Smooth muscle cell (in vitro differentiated cells): ENCODE results near the gene FANCE. TPM values are rescaled to one million over a fixed set of nuclear protein-coding genes. Genes with fewer than 3 reads are reported as not detected.

Source experiments
- DNase-seq: peaks from one replicate; lab custom pipeline; 2025; ENCODE audit not compliant: unreplicated experiment; lab: John Stamatoyannopoulos, UW
- H2AFZ ChIP-seq: fragments of 200-600 bp; sonication (generic); 2 replicates; pipeline ENCODE4 v1.6.0; 2016; ENCODE audit warnings: antibody characterized with exemption, low read depth, mild to moderate bottlenecking
- H3F3A ChIP-seq: fragments of 200-600 bp; sonication (generic); 2 replicates; pipeline ENCODE4 v1.6.0; 2017; ENCODE audit warnings: antibody characterized with exemption, low read depth
- H3K27ac ChIP-seq: fragments of 200-600 bp; sonication (generic); 2 replicates; pipeline ENCODE4 v1.5.1; 2016; ENCODE audit warnings: low read depth, mild to moderate bottlenecking
- H3K27me3 ChIP-seq: fragments of 200-600 bp; sonication (generic); 2 replicates; pipeline ENCODE4 v1.6.1; 2016; ENCODE audit warnings: low read depth, mild to moderate bottlenecking
- H3K36me3 ChIP-seq: fragments of 200-600 bp; sonication (generic); 2 replicates; pipeline ENCODE4 v1.5.1; 2016; ENCODE audit warnings: low read depth
- H3K4me1 ChIP-seq: fragments of 200-600 bp; sonication (generic); 2 replicates; pipeline ENCODE4 v1.5.1; 2016; ENCODE audit warnings: low read depth
- H3K4me2 ChIP-seq: fragments of 200-600 bp; sonication (generic); 2 replicates; pipeline ENCODE4 v1.6.0; 2016; ENCODE audit warnings: mild to moderate bottlenecking
- H3K4me3 ChIP-seq: fragments of 200-600 bp; sonication (generic); 2 replicates; pipeline ENCODE4 v1.5.1; 2016; ENCODE audit warnings: mild to moderate bottlenecking
- H3K79me2 ChIP-seq: fragments of 200-600 bp; sonication (generic); 2 replicates; pipeline ENCODE4 v1.6.0; 2016; ENCODE audit warnings: low read depth, mild to moderate bottlenecking
- H3K9ac ChIP-seq: fragments of 200-600 bp; sonication (generic); 2 replicates; pipeline ENCODE4 v1.6.0; 2016; ENCODE audit warnings: low read depth
- H3K9me3 ChIP-seq: fragments of 200-600 bp; sonication (generic); replicated peaks from 2 replicates; pipeline ENCODE4 v1.5.1; 2016; ENCODE audit warnings: low read depth
- H4K20me1 ChIP-seq: fragments of 200-600 bp; sonication (generic); 2 replicates; pipeline ENCODE4 v1.6.0; 2016; ENCODE audit warnings: low read depth
- WGBS: methylation state at CpG from one replicate; pipeline ENCODE4 v1.1.7; 2016; ENCODE audit warnings: low lambda C conversion rate; 5-methylcytosine and 5-hydroxymethylcytosine counted together
- polyA plus RNA-seq: library from polyadenylated mRNA; unstranded; fragments of >200 nt; fragmentation: Nextera tagmentation; extraction: Ambion mirVana; gene quantifications from 2 replicates; pipeline ENCODE4 v1.2.1, GENCODE V29; 2016
- total RNA-seq: library from RNA; depleted of rRNA; stranded (reverse); fragments of >200 nt; gene quantifications from 2 replicates; pipeline ENCODE4 v1.2.3, GENCODE V29; 2014
- TF ChIP-seq, protein P1 (sequence below): fragments of 200-600 bp; sonication (generic); IDR thresholded peaks from 2 replicates; pipeline ENCODE4 v1.5.1; 2017; ENCODE audit warnings: borderline replicate concordance, mild to moderate bottlenecking, antibody characterized with exemption; ENCODE audit not compliant: insufficient read depth, poor library complexity, severe bottlenecking

The FANCE gene
- total and polyA plus RNA-seq, 2 experiments from 2014 or later = 3.6 to 5.6 TPM

DNA sequence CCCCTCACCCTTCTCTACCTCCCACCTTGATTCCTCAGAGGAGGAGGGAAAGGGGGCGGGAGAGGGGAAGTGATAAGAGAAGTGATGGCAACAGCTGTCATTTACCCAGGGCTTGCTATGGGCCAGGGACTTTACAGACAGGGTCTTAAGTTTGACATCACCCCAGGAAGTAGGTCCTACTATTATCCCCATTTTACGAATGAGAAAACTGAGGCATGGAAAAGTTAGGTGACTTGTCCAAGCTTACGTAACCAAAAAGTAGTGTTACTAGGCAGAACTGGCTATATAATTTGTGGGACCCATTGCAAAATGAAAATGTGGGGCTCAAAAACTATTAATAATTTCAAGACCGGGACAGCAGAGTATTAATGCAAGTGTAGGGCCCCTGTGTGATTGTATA lies 10.5 kb upstream of the FANCE start:
- 96% methylated on average over 4 of the region's 4 CpGs for WGBS

DNA sequence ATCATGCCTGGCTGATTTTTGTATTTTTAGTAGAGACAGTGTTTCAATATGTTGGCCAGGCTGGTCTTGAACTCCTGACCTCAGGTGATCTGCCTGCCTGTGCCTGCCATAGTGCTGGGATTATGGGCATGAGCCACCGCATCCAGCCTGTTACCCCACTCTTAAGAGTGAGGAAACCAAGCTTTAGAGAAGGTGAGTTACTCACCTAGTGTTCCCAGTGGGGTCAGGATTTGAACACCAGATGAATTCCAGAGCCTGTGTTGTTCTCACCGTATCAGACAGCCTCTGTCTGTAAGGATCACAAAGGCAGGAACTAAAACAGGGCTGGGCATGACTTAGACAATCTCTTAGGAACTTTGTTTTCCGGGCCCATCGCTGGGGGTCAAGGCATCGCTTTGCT lies 9.4 kb upstream of the FANCE start:
- no peak overlapping the region for H3K27ac ChIP-seq
- H3K36me3 ChIP-seq = no peaks in the 10 kb centered on the region
- H2AFZ ChIP-seq = no peak overlapping the region
- TF ChIP-seq, protein P1, sequence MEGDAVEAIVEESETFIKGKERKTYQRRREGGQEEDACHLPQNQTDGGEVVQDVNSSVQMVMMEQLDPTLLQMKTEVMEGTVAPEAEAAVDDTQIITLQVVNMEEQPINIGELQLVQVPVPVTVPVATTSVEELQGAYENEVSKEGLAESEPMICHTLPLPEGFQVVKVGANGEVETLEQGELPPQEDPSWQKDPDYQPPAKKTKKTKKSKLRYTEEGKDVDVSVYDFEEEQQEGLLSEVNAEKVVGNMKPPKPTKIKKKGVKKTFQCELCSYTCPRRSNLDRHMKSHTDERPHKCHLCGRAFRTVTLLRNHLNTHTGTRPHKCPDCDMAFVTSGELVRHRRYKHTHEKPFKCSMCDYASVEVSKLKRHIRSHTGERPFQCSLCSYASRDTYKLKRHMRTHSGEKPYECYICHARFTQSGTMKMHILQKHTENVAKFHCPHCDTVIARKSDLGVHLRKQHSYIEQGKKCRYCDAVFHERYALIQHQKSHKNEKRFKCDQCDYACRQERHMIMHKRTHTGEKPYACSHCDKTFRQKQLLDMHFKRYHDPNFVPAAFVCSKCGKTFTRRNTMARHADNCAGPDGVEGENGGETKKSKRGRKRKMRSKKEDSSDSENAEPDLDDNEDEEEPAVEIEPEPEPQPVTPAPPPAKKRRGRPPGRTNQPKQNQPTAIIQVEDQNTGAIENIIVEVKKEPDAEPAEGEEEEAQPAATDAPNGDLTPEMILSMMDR = no peak
- WGBS = 89% methylated on average over 5 of the region's 5 CpGs
- no peaks in the 10 kb centered on the region for H3K4me1 ChIP-seq
- no peak for DNase-seq
- no peaks in the 10 kb centered on the region for H3F3A ChIP-seq
- H3K4me3 ChIP-seq = no peak overlapping the region
- H3K9ac ChIP-seq = no peak overlapping the region
- no peaks in the 10 kb centered on the region for H3K79me2 ChIP-seq
- H3K9me3 ChIP-seq = no peaks in the 10 kb centered on the region
- H4K20me1 ChIP-seq = no peaks in the 10 kb centered on the region
- H3K27me3 ChIP-seq = no peaks in the 10 kb centered on the region
- no peak overlapping the region for H3K4me2 ChIP-seq

More for the DNA sequence above, 10.5 kb upstream of the FANCE start:
- H3F3A ChIP-seq = no peaks in the 10 kb centered on the region
- H3K27me3 ChIP-seq = no peaks in the 10 kb centered on the region
- no peaks in the 10 kb centered on the region for H3K9me3 ChIP-seq
- TF ChIP-seq, protein P1 = no peak
- no peaks in the 10 kb centered on the region for H3K36me3 ChIP-seq
- no peak for DNase-seq
- H3K9ac ChIP-seq = no peak overlapping the region
- H3K4me1 ChIP-seq = no peaks in the 10 kb centered on the region
- no peak overlapping the region for H3K27ac ChIP-seq
- no peaks in the 10 kb centered on the region for H3K79me2 ChIP-seq
- no peak overlapping the region for H3K4me2 ChIP-seq
- no peak overlapping the region for H3K4me3 ChIP-seq
- no peaks in the 10 kb centered on the region for H4K20me1 ChIP-seq
- H2AFZ ChIP-seq = no peak overlapping the region

DNA sequence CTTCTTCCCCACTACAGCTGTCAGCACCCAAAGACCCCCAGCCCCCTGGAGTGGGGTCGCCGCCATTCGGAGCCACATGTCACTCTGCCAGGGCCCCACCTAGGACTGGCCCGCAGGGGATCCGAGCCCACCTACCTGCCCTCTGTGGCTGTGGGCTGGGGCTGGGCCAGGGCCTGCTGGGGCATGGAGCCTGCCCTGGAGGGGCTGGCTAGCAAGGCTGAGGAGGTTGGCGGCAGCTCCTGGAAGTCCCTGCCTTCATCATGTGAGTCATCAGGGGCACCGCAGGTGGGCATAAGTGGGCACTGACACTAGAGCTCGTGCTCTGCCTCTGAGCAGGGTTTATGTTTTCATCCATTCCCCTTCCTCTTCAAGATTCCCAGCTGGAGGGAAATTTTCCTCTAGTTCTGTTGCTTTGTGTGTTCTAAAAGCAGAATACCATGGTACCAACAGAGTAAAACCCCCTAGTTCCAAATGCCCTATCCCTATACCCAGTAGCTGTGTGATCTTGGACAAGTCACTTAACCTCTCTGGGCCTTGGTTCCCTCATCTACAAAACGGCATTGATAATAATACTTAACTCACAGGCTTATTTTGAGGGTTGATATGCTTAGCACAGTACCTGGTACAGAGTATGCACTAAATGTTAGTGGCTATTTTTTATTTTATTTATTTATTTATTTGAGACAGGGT lies 8.7 kb upstream of the FANCE start:
- Histone ChIP-seq H3K9ac (no peak overlapping the region), H2AFZ (no peak overlapping the region), H3K27me3 (no peaks in the 10 kb centered on the region), H3K36me3 (no peaks in the 10 kb centered on the region), H3F3A (no peaks in the 10 kb centered on the region), H3K4me2 (no peak overlapping the region), H3K4me3 (no peak overlapping the region), H3K27ac (no peak overlapping the region), H3K79me2 (no peaks in the 10 kb centered on the region), H3K4me1 (no peaks in the 10 kb centered on the region), H4K20me1 (no peaks in the 10 kb centered on the region), H3K9me3 (no peaks in the 10 kb centered on the region)
- TF ChIP-seq, protein P1 = no peak
- 88% methylated on average over 9 of the region's 9 CpGs for WGBS
- DNase-seq = no peak

DNA sequence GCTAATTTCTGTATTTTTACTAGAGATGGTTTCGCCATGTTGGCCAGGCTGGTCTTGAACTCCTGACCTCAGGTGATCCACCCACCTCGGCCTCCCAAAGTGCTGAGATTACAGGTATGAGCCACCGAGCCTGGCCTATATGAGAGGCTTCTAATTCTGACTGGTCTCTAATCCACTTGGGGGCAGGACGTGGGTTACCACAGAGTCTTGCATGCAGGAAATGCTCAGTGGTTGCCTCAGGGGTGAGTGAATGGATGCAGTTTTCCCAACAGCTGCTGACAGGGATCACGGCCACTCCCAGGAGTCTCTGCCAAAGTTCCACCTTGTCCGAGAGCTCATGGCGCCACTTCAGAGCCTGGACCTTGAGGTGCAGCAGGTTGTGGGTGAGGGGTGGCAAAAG lies 6.4 kb upstream of the FANCE start:
- Histone ChIP-seq H3K4me1 (no peaks in the 10 kb centered on the region), H3K9me3 (no peaks in the 10 kb centered on the region), H2AFZ (no peak overlapping the region), H4K20me1 (no peaks in the 10 kb centered on the region), H3K4me2 (no peak overlapping the region), H3K27ac (no peak overlapping the region), H3F3A (no peaks in the 10 kb centered on the region), H3K27me3 (no peaks in the 10 kb centered on the region), H3K9ac (no peak overlapping the region), H3K79me2 (no peaks in the 10 kb centered on the region), H3K36me3 (no peaks in the 10 kb centered on the region), H3K4me3 (no peak overlapping the region)
- WGBS = 81% methylated on average over 7 of the region's 7 CpGs
- no peak for DNase-seq
- TF ChIP-seq, protein P1 = no peak
